ENCODE data around the gene SEMA4D.

- TF ChIP-seq CTCF (IDR thresholded peaks at IDR 0.05) = no peak
- TF ChIP-seq EP300 (IDR thresholded peaks at IDR 0.05) = no peak
Observed at GRCh38 chr9:89383030-89383720, 114.7 kb downstream of the SEMA4D start.
